Measurements from ENCODE around the gene TMUB1.

Gene TMUB1

DNA sequence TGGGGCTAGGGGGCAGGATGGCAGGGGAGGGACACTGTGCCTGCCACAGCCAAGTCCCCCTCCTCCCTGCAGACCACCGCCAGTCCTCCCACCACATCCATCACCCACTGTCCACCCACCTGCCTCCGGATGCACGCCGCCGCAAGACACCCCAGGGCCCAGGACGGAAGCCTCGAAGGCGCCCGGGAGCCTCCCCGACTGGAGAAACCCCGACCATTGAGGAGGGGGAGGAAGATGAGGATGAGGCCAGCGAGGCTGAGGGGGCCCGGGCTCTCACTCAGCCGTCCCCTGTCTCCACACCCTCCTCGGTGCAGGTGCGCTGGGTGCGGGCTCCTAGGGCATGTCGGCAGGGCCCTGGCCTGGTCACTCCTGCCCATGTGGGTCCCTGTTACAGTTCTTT, 18.8 kb downstream of the TMUB1 start:
- Histone ChIP-seq H3K9ac (no peak overlapping the region), H2AFZ (ENCODE audit: low read depth) (no peak overlapping the region), H3K4me2 (no peak overlapping the region), H4K20me1 (ENCODE audit: insufficient read depth) (no peaks in the 10 kb centered on the region), H3K36me3 (ENCODE audit: insufficient read depth) (no peaks in the 10 kb centered on the region; the same call in 1 of the 2 replicates), H3K27ac (no peak overlapping the region), H3K4me1 (ENCODE audit: low read depth, poor library complexity, severe bottlenecking) (peaks cover 7% of the 10 kb centered on the region), H3K4me3 (IDR thresholded peaks at IDR 0.05; ENCODE audit: insufficient read depth, low read depth, low read length) (no peak overlapping the region), H3K27me3 (ENCODE audit: insufficient read depth, low read depth) (no peaks in the 10 kb centered on the region), H3K79me2 (ENCODE audit: insufficient read depth, low read depth) (peaks cover 22% of the 10 kb centered on the region; the same call in 1 of the 2 replicates)
- TF ChIP-seq, protein P1, sequence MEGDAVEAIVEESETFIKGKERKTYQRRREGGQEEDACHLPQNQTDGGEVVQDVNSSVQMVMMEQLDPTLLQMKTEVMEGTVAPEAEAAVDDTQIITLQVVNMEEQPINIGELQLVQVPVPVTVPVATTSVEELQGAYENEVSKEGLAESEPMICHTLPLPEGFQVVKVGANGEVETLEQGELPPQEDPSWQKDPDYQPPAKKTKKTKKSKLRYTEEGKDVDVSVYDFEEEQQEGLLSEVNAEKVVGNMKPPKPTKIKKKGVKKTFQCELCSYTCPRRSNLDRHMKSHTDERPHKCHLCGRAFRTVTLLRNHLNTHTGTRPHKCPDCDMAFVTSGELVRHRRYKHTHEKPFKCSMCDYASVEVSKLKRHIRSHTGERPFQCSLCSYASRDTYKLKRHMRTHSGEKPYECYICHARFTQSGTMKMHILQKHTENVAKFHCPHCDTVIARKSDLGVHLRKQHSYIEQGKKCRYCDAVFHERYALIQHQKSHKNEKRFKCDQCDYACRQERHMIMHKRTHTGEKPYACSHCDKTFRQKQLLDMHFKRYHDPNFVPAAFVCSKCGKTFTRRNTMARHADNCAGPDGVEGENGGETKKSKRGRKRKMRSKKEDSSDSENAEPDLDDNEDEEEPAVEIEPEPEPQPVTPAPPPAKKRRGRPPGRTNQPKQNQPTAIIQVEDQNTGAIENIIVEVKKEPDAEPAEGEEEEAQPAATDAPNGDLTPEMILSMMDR (conservative IDR thresholded peaks at IDR 0.05; ENCODE audit: low read depth, low read length) = no peak

DNA sequence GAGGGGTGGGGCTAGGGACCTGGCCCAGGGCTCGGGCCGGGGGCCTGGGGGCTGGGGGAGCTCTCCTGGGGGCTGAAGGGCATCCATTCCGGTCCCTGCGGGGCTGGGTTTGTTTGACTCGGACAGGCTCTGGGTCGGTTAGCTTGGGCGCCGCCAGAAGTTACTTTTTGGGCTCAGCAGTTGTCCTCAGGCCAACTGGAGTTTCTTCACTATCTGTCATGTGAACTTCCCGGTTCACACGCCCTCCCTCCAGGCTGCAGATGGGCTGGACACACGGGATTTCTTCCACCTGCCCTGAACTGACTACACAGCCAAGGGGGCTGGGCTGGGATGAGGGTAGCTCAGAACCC, 20.1 kb downstream of the TMUB1 start:
- Histone ChIP-seq H3K27me3 (ENCODE audit: insufficient read depth, low read depth) (no peaks in the 10 kb centered on the region), H3K79me2 (ENCODE audit: insufficient read depth, low read depth) (peaks cover 22% of the 10 kb centered on the region; the same call in 1 of the 2 replicates), H3K4me3 (IDR thresholded peaks at IDR 0.05; ENCODE audit: insufficient read depth, low read depth, low read length) (no peak overlapping the region), H4K20me1 (ENCODE audit: insufficient read depth) (no peaks in the 10 kb centered on the region), H3K27ac (no peak overlapping the region), H3K9ac (no peak overlapping the region), H3K4me1 (ENCODE audit: low read depth, poor library complexity, severe bottlenecking) (peaks cover 11% of the 10 kb centered on the region), H3K4me2 (no peak overlapping the region), H2AFZ (ENCODE audit: low read depth) (no peak overlapping the region), H3K36me3 (ENCODE audit: insufficient read depth) (no peaks in the 10 kb centered on the region; the same call in 1 of the 2 replicates)
- TF ChIP-seq, protein P1 (conservative IDR thresholded peaks at IDR 0.05; ENCODE audit: low read depth, low read length) = no peak

DNA sequence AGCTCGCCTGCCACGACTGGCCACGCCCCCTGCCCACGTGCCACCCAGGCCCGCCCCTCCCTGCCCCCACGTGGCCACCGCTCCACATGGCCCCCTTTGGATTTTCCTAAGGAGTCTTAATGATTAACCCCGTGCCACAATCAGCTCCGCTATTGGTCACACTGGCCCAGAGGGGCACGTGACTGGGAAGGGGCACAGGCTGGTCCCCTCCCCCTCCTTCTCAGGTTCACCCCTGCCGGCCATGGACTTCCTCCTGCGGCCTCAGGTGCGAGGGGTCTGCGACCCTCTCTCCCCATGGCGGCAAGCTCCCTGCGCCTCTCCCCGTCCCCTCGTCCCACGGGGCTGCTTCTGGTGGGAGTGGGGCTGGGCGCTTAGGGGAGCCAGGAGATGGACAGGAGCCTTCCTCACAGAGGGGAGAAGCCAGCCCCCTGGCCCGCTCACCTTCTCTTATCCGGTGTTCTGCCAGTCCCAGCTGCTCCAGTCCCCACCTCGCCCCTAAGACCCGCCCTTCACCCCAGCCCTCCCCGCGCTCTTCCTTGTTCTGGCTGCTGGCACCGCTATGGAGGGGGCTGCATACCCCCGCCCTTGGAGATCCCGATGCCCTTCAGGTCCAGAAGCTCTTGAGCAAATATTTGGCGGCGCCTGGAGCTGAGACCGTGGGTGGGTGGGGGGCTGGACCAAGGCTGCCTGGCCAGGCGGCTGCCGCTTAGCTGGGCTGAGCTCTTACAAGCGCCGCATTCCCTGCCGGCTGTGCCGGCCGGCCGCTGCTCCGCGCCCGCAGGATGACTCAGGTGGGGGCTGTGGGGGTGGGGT, 20.7 kb downstream of the TMUB1 start:
- TF ChIP-seq, protein P1 (conservative IDR thresholded peaks at IDR 0.05; ENCODE audit: low read depth, low read length) = no peak
- H2AFZ ChIP-seq (ENCODE audit: low read depth) = no peak overlapping the region
- no peaks in the 10 kb centered on the region for H3K27me3 ChIP-seq (ENCODE audit: insufficient read depth, low read depth)
- H3K9ac ChIP-seq = no peak overlapping the region
- peaks cover 11% of the 10 kb centered on the region for H3K4me1 ChIP-seq (ENCODE audit: low read depth, poor library complexity, severe bottlenecking)
- no peaks in the 10 kb centered on the region for H4K20me1 ChIP-seq (ENCODE audit: insufficient read depth)
- H3K79me2 ChIP-seq (ENCODE audit: insufficient read depth, low read depth) = peaks cover 22% of the 10 kb centered on the region; the same call in 1 of the 2 replicates
- no peak overlapping the region for H3K4me2 ChIP-seq
- H3K36me3 ChIP-seq (ENCODE audit: insufficient read depth) = no peaks in the 10 kb centered on the region; the same call in 1 of the 2 replicates
- no peak overlapping the region for H3K27ac ChIP-seq
- H3K4me3 ChIP-seq (IDR thresholded peaks at IDR 0.05; ENCODE audit: insufficient read depth, low read depth, low read length) = no peak overlapping the region

DNA sequence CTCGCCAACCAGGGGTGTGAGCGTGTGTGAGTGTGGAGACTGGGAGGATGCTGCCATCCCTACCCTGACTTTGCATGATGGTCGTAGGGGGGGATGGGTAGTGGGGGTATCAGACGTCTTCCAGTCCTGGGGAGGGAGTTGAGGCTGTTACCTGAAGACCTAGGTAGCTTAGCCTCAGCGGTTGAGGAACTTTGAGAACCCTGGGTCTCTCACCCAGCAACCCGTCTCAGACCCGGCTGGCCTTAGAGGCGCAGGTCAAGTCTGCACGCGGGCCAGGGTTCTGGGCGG, 21.2 kb downstream of the TMUB1 start:
- Histone ChIP-seq H3K27me3 (ENCODE audit: insufficient read depth, low read depth) (no peaks in the 10 kb centered on the region), H3K36me3 (ENCODE audit: insufficient read depth) (no peaks in the 10 kb centered on the region; the same call in 1 of the 2 replicates), H3K27ac (no peak overlapping the region), H4K20me1 (ENCODE audit: insufficient read depth) (no peaks in the 10 kb centered on the region), H3K79me2 (ENCODE audit: insufficient read depth, low read depth) (peaks cover 22% of the 10 kb centered on the region; the same call in 1 of the 2 replicates), H3K4me1 (ENCODE audit: low read depth, poor library complexity, severe bottlenecking) (peaks cover 11% of the 10 kb centered on the region), H3K4me2 (no peak overlapping the region), H3K9ac (no peak overlapping the region), H3K4me3 (IDR thresholded peaks at IDR 0.05; ENCODE audit: insufficient read depth, low read depth, low read length) (no peak overlapping the region), H2AFZ (ENCODE audit: low read depth) (no peak overlapping the region)
- TF ChIP-seq, protein P1 (conservative IDR thresholded peaks at IDR 0.05; ENCODE audit: low read depth, low read length) = no peak

Measured in KMS-11 (cell line).